GM18868 (cell line): Measurements from ENCODE around the gene ATG101.
A peak's percentile ranks its signal among the peaks of the same experiment; 100 is the strongest.

Source experiments
- ATAC-seq: cut with Tn5 transposase; IDR thresholded peaks from one replicate; pipeline ENCODE4 v1.9.1; 2021; ENCODE audit warnings: mild to moderate bottlenecking, moderate library complexity; ENCODE audit not compliant: unreplicated experiment

ATG101 gene

DNA sequence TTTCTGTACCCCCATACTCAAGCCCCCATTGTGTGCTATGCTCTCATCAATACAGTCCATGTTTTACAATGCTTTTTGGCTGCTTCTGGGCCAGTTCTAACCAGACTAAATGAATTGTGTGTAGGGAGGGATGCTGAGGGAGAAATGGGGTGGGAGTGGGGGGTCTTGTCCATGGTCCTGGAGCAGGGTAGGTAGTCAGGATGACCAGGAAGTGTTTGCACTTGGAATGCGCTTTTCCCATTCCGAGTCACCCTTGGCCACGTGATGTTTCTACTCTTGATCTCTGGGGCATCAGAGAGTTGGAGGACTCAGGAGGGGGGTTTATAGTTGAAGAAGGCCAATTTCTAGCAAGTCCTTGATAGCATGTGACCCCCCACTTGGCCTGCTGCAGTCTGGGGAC, 8.5 kb downstream of the ATG101 start:
- no peak for ATAC-seq

DNA sequence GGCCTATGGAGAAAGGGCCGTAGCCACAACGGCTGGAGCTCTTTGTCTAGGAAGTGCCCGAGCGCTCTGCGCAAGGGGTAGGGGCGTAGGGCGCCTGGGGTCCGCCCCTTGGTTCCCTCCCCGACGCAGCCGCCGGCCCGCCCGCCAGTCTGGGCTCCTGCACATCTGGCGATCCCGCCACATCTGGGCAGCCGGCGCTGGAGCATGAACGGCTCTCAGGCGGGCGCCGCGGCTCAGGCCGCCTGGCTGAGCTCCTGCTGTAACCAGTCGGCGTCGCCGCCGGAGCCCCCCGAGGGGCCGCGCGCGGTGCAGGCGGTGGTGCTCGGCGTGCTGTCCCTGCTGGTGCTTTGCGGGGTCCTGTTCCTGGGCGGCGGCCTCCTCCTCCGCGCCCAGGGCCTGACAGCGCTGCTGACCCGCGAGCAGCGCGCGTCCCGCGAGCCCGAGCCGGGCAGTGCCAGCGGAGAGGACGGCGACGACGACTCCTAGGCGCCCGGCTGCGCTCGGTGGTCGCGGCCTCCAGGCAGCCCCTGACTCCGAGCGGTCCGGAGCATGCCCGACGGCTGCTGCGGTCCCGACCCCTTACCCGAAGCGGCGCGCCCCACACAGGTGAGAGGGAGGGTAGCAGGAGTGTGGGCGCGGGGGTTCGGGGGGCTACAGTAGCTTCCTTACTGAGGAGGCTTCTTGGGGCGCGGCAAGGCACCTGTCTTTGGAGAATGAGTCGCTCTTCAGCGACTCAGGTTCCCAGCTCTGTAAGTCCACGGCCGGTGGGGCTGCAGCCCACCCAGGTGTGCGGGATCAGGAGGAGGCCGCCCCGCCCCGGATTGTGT, 10.0 kb downstream of the ATG101 start, which contains the start of gene SMIM41:
Gene SMIM41, plus strand, starts transcription at position 129 of the 827 bp plus-strand sequence. Its CDS starts 76 bp downstream, at position 205.
- no peak for ATAC-seq

DNA sequence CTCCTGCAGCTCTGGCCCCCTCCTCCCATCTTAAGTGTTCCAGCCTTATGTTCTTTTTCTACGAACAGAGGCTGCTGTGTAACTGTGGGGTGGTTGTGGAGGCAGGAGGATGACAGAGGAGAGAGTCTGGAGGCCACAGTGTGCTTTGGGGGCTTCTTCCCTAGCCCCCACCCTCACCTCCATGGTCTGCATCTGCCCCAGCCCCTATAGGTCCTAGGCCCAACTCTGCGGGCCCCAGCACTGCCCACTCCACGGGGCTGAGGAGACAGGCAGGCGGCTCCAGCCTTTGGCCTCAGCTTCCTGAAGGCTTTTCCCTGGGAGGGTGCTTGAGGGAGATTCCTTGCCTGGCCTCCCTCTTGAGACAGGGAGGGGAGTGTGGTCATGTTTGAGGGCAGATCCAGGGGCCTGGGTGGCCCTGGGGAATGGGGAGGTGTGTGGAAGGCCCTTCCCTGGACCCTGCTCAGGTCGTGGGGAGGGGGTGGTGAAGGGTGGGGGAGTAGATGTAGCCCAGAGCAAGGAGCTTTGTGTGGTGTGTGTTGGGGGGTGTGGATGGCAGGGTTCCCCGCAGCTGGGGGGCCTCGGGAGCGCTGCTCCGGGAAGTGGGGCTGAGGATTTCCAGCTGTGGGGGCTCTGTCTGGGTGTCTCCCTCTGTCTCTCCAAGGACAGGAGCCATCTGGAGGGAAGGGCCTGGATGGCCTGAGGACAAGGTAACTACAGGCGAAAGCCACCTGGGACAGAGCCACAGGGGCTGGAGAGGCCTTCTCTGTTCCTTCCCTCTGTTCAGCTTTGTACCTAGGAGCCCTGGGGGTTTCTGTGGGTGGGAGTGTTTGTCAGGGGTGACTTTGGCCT, 10.8 kb downstream of the ATG101 start:
- ATAC-seq = peak; percentile 15

DNA sequence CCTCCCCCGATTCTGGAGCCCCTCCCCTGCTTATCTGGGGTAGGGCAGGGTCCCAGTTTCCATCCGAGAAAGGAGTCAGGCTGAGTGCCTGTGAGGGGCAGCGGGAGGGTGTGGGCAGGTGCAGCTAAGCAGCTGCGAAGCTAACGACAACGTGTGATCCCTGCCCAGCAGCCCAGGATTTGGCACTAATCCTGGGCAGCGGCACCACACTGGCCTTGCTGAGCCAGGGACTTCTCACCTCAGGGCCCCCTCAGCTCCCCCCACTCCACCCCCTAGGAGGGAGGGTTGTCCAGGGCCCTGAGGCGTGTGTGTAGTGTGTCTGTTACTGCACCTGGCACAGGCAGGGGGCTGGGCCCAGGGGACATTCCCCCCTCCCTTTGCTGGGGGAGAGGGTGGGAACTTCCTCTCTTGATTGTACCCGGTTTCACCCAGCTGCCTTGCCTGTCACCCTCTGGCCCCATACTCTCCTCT, 11.5 kb downstream of the ATG101 start:
- ATAC-seq = peak; percentile 81

DNA sequence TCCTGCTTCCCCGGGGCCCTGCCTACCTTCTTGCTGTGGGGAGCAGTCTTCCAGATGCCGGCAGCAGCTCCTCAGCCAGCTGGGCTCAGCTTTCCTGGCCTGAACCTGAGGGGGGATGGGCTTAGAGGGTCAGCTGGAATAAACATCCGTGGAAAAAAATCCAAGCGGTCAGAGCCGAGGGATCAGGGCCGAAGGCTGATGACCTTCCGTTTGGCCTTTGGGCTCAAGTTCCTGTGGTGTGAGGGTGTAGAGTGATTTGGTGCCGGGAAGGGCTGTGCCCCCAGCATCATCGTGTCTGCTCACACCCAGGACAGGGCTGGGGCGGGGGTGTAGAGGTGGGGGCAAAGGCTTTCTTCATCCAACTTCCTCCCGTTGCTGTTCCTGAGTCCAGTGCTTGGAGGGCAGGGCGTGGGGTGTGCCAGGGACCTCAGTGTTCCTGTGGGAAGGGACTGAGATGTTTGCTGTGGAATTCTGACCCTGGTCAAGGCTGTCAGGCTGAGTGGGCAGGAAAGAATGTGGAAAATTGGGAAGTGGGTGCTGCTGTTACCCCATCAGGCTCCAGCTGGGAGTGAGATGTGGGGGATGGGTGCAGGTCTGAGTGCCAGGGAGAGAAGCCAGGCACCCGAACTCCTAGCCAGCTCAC, 12.4 kb downstream of the ATG101 start:
- no peak for ATAC-seq

DNA sequence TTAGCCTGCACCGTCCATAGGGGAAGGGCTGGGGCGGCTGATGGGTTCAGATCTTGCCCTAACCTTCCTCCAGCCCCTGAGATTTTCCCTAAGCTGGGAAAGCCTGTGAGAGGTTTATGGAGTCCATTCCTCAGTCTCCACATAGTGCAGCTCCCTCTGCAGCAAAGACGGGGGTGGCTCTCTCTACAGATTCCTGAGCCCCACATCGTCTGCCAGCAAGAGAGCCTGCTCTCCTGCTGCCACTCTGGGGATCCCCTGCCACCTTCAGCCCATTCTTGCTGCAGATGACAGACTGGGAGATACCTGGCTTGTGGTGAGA, 12.8 kb downstream of the ATG101 start:
- ATAC-seq = no peak

DNA sequence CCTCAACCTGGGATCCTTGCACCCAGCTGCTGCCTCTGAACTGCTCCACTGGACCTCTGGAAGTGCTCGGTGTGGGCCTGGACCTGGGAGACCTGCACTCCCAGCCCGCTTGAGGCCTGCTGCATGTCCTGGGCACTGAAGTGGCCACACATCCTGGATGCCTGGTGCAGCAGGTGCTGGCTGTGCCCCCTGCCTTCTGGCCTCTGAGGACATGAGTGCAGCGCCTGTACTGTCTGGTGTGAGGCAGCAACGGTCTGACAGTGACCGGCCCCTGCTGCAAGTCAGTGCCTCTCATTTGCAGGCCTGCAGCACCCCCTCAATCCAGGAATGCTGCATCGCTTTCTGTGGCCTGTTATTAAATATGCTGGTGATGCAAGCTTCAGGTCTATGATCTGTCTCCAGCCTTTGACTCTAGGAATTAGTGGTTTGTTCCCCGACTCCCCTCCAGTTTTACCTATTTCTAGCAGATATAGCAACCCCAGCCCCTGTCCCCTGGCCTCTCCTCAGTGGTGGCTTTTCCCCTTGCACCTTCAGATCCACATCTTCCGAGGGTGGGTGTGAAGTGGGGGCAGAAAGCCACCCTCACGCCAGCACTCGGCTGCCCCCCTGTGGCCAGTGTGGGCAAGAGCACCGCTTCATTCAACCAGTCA, 13.3 kb downstream of the ATG101 start:
- no peak for ATAC-seq

DNA sequence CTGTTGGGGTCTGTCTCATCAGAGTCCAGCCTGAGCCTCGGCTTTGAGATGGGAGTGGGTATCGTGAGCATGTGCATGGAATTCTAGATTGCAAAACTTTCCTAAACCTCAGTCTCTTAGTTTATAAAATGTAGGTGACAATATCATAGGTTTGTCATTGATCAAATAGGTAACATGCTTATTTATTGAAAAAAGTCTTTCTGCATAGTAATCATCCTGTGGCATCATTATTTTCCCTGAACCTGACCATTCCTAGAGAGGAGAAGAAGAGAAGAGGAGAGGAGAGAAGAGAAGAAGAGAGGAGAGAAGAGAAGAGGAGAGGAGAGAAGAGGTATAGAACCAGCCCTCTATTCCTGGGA, 13.8 kb downstream of the ATG101 start:
- no peak for ATAC-seq

DNA sequence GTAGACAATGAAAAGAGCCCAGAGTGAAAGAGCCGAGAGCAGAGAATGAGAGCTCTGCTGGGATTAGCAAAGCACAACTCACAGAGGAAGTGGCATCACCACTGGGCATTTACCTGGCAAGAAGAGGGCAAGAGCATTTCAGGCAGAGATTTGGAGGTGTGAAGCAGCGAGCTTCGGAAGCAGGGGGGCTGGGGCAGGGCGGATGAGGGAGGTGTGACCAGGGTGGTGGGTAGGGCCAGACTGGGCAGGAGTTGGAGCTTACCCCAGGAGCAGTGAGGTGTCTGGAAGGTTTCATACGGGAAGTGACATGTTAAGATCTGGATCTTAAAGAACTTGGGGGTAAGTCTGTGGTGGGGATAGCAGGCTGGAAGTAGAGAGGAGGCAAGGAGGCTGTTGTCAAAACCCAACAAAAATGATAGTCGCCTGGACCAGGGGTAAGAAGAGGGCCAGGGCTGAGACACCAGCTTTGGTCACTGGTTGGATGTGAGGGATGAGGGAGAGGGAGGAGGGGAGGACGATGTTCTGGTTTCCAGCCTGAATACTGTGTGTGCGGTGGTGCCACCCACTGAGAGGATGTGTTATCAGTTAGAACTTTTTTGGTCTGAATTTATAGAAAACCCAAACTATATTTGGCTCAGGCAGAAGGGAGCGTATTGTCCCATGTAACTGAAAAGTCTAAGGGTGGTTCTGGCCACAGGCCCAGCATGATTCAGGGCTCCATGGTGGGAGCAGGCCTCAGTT, 14.9 kb downstream of the ATG101 start:
- ATAC-seq = no peak

DNA sequence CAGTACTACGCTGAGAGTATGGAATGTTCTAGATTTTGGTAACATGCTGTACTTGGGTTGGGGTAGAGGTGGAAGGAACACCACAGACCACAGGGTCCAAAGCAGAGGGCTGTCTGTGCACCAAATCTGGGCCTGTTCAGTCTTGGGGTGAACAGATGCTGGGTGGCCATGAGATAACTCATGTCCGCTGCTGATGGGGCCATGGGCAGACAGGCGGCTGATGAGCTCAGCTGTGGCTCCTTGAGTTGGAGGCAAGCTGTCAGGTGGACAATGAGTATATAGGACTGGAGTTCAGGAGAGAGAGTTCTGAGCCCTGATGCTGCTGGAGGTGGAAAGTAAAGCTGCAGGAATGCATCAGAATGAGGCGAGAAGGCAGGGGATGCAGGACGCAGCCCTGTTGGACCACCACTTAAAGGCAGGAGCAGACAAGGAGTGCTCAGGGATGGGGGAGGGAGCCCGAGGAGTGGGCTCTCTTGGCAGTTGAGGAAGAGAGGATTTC, 16.0 kb downstream of the ATG101 start:
- no peak for ATAC-seq

DNA sequence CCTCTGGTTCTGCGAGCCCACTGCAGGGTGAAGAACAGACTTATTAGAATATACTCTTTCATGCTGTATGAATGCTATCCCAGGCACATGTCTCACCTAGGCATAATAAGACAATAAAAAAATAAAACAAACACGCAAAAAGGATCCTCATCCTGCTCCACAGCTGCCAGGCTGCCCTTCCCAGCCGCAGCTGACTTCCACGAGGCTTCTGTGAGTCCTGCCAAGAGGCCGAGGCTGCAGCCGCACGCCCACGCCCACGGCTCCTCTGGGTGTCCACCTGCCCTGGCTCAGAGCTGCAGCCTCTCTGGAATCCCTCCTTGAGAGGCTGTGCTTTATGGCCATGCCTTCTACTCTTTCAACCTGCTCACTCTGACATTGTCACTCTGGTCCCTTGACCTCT, 16.6 kb downstream of the ATG101 start:
- ATAC-seq = no peak

DNA sequence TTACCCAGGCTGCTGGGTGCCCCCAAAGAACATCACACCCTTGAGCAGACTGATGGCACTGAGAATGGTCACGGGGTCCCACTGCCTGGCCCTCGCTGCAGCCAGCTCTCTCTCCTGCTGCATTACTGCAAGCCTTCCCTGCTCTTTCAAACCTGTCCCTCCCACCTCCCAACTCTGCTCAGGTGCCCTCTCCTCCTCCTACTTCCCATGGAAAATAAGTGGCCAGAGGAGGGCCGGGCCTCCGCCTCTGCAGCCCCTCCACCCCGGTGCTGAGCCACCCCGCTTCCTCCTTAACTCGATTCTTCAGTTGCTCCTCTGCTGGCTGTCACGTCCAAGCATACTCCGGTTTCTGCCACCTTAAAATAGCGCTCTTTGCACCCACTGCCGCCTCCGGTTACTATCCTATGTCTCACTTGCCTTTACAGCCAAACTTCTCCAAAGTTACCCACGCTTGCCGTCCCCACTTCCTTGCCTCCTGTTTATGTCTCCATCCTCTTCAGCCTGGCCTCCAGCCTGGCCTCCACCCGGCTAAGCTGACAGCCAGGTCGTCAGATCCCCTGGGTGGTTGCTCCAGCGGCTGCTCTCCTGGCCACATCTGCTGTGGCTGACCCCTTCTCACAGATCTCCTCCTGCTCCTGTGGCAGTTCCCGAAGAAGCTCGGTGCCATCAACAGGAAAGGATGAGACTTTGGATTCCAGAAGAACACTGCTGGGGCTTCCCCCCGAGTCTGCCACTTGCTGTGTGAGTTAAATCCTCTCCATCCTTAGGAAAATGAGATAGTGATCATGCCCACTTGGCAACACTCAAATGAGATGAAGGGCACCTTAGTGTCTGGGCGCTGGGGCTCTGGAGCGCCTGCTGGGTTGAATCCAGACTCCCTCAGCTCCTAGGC, 17.4 kb downstream of the ATG101 start:
- no peak for ATAC-seq

DNA sequence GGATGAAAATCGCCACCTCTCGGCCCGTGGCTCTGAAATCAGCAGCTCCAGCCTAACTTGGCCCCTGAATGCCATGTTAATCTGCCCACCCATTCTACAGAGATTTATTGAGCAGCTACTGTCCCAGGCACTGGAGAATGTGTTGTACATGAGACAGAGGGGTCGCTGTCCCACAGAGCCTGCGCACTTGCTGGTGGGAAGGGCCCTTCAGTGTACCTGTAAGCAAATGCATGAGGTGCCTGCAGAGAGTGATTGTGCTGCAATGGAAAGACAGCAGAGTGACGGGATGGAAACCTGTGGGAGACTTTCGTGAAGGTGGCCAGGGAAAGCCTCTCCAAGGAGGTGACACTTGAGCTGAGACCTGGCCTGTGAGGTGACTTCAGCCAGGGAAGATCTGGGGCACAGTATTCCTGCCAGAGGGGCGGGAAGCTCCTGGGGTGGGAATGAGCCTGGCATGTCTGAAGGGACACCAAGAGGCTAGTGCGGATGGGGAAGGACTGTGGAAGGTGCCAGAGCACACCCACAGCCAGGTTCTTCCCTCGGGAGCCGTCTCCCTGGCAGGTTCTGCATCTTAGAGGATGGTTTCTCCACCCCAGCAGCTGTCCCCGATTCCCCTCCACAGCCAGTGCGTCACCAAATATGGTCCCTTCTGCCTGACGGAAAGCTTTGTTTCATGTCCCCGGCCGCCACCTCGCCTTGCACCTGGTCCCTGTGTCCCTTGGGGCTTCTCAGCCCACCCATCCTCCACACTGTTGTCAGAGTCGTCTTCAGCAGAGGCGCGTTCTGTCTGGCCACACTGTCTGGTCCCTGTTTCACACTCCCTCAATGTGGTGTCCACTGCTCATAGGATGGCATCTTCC, 18.4 kb downstream of the ATG101 start:
- ATAC-seq = no peak

DNA sequence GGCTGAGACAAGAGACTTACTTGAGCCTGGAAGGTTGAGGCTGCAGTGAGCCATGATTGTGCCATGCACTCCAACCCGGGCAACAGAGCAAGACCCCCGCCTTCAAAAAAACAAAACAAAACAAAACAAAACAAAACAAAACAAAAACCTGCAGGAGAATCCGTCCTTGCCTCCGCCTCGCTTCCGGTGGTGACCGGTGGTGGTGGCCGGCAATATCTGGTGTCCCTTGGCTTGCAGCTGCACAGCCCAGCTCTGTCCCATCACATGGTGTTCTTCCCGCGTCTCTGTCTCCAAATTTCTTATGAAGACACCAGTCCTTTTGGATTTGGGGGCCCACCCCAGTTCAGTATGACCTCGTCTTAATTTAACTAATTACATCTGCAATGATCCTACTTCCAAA, 19.7 kb downstream of the ATG101 start:
- no peak for ATAC-seq

DNA sequence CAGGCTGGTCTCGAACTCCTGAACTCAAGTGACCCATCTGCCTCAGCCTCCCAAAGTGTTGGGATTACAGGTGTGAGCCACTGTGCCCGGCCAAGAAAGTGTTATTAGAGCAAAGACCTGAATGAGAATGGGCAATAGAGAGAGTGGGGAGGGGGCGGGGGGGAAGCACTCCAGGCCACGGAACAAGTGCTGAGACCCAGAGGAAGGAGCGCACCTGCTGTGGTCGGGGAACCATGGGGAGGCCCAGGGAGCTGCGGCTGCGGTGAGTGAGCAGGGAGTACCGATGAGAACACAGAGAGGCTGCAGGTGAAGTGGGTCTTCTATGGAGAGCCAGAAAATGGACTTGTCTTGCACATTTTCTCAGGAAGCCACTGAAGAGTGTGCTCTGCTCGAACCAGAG, 20.5 kb downstream of the ATG101 start:
- ATAC-seq = no peak

DNA sequence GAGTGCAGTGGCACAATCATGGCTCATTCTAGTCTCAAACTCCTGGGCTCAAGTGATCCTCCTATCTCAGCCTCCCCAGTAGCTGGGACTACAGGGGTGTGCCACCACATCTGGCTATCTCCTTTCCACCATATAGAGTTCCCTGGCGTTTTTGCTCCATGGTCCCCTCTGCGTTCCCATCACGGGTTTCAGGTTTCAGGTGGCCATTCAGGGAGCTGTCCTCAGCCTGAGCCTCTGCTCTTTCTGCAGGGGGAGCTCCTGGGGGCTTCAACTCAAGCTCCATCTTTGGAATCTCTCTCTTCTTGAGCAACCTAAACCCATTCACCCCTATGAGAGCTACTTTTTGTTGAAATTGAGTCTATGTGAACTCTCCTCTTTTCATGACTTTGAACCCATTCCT, 21.3 kb downstream of the ATG101 start:
- no peak for ATAC-seq

DNA sequence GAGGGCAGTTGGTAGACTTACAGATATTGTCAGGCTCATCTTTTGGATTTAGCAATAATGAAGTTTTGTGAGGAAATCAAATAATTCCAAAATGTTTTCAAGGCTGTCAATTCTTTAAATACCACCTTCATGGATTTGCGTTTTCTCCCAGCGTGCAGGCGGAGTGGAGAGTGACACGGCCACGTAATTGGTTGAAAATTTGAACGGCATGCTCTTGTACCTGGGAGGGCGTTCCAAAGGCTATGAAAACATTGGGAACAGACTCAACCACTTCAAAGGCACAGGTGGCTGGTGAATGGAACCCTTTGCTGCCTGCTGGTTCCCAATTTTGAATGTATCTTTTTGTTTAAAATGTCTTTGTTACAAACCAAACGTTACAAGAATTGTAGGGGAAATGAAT, 22.1 kb downstream of the ATG101 start:
- ATAC-seq = no peak

DNA sequence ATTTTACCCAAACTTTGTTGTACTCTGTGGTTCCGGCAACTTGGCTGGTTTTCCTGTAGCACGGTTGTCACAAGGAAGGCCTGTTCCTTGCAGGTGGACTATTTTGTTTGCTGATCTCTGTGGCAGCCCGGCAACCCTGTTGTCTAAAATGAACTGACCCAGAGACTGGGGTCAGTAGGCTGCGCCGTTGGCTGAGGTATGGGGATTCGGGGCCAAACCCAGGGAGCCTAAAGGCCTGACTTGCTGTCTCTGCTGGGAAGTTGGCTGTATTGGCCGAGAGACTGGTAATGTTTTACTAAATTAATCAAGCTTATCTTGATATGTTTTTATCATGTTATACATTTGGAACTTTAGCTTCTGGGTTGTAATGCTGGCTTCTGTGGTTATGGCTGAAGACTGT, 23.6 kb downstream of the ATG101 start:
- no peak for ATAC-seq
